Panc1 (cell line): ENCODE data around the gene OR4M1. TPM values are rescaled to one million over a fixed set of nuclear protein-coding genes. Genes with fewer than 3 reads are reported as not detected.
"Not testable (repeated sequence)": the region's sequence is repeated elsewhere in the genome, so short reads cannot be mapped to it uniquely, and the experiment has no call there.

ENCODE experiments used
- ATAC-seq: fragments of 200-7000 bp; cut with Tn5 transposase; 2 replicates; pipeline ENCODE4 v1.9.1; 2020; ENCODE audit warnings: mild to moderate bottlenecking, moderate library complexity
- BruUV-seq: library from RNA; stranded (reverse); fragments of 400-500 nt; replicated peaks from 2 replicates; lab custom pipeline; 2021; lab: Mats Ljungman, UMichigan
- CTCF ChIA-PET: fragments of 300-600 bp; sonication (Branson Sonifier 250); formaldehyde crosslinking; loops from one replicate; lab custom pipeline; 2022; ENCODE audit warnings: antibody characterized with exemption; lab: Charles Lee
- POLR2A ChIA-PET: fragments of 300-600 bp; sonication (Branson Sonifier 250); formaldehyde crosslinking; loops from one replicate; lab custom pipeline; 2022; ENCODE audit warnings: antibody characterized with exemption; lab: Charles Lee
- DNase-seq: peaks from one replicate; pipeline ENCODE4 v3.0.0-alpha.2; 2010; ENCODE audit warnings: low read depth, low spot score
- H3K27ac ChIP-seq: 2 replicates; pipeline ENCODE4 v1.5.1; 2011; ENCODE audit warnings: mild to moderate bottlenecking, low read length, inconsistent platforms
- H3K27me3 ChIP-seq: fragments of 200-500 bp; sonication (Bioruptor generic); 2 replicates; pipeline ENCODE4 v1.6.0; 2014; ENCODE audit warnings: low read length, inconsistent platforms; ENCODE audit not compliant: control insufficient read depth, insufficient read depth
- H3K36me3 ChIP-seq: fragments of 200-500 bp; sonication (Bioruptor generic); 2 replicates; pipeline ENCODE4 v1.5.1; 2014; ENCODE audit warnings: inconsistent platforms, mild to moderate bottlenecking, low read length, moderate library complexity; ENCODE audit not compliant: control insufficient read depth, insufficient read depth
- H3K4me1 ChIP-seq: 2 replicates; pipeline ENCODE4 v1.5.1; 2011; ENCODE audit warnings: inconsistent platforms, mild to moderate bottlenecking, low read length, moderate library complexity; ENCODE audit not compliant: control insufficient read depth, insufficient read depth
- H3K4me3 ChIP-seq, 2 experiments: 2 replicates each; pipeline ENCODE4 v1.5.1; 2011 to 2012; ENCODE audit warnings: low read depth in 2 of 2, low read length in 2 of 2, mild to moderate bottlenecking in 2 of 2, inconsistent platforms in 1 of 2, moderate library complexity in 1 of 2
- H3K9me3 ChIP-seq: fragments of 200-500 bp; sonication (Bioruptor generic); 2 replicates; pipeline ENCODE4 v1.5.1; 2014; ENCODE audit warnings: low read depth, mild to moderate bottlenecking, inconsistent platforms, low read length, moderate library complexity; ENCODE audit not compliant: control insufficient read depth, insufficient read depth
- POLR2AphosphoS5 ChIP-seq: IDR thresholded peaks from 2 replicates; pipeline ENCODE4 v1.6.1; 2012; ENCODE audit warnings: mild to moderate bottlenecking, low read depth, low read length, moderate library complexity
- SIN3A ChIP-seq: IDR thresholded peaks from 2 replicates; pipeline ENCODE4 v1.6.1; 2012; ENCODE audit warnings: low read depth, mild to moderate bottlenecking, low read length, moderate library complexity, borderline replicate concordance; ENCODE audit not compliant: insufficient read depth
- TCF7L2 ChIP-seq: IDR thresholded peaks from 2 replicates; pipeline ENCODE4 v1.6.1; 2011; ENCODE audit warnings: mild to moderate bottlenecking, low read depth, low read length, inconsistent platforms
- in situ Hi-C: cut with HindIII; loops from 2 replicates; pipeline ENCODE4 v1.10.0; 2016; ENCODE audit warnings: low sequenced_read_pairs, low pct_unique_long_range_greater_than_20kb
- intact Hi-C: fragments of 100-400 bp; cut with micrococcal nuclease; formaldehyde crosslinking; loops from one replicate; pipeline ENCODE4 v1.10.0; 2022; ENCODE audit not compliant: unreplicated experiment
- total RNA-seq: library from RNA; stranded (reverse); gene quantifications from one replicate; pipeline ENCODE4 v1.2.1, GENCODE V29; 2021; ENCODE audit not compliant: unreplicated experiment
- TF ChIP-seq, protein P1 (sequence below): fragments of 450-650 bp; IDR thresholded peaks from 2 replicates; pipeline ENCODE4 v1.5.1; 2017; ENCODE audit warnings: mild to moderate bottlenecking
- TF ChIP-seq, protein P2 (sequence below), 2 experiments: IDR thresholded peaks; 2 replicates each; pipeline ENCODE4 v1.6.1; 2011 to 2012; ENCODE audit warnings: low read depth in 2 of 2, control low read depth in 1 of 2, low read length in 1 of 2, mild to moderate bottlenecking in 1 of 2, moderate library complexity in 1 of 2; ENCODE audit not compliant: insufficient read depth in 1 of 2

OR4M1 gene
- total RNA-seq, 1 experiment from 2014 or later, result not detected

DNA sequence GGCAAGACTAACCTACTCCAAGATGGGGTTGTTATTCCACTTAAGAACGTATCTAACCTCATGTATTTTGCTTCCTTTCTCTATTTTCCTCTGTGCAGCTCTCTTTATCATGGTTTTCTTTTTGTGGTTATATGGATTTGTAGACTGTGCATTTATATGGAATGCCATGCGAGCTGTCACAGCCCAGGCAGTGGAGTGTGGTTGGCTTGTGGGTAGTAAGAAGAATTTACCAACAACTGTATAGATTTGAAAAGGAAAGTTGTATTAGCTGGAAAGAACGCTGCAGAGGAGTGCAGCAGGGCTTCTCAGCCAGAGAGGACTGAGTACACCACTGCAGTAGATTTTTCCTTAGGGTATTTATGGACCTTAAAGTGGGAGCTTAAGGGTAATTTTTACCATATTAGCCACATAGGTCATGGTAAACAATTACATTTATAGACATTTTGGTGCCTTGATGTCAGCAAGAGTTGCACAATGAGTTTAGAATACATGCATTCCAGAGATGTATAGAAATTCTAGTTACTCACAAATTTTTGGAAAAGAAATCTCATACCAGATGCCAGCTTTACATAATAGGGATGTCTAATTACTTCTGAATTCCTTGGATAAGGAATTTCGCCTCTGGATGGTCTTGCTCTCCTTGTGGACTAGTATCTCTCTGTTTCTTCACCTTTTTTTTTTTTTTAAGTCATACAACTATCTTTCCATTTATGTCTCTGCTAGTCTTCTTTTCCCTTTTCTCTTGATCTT lies 40.0 kb downstream of the OR4M1 start:
- intact Hi-C loops, H3K36me3 ChIP-seq, H3K4me3 ChIP-seq, BruUV-seq, CTCF ChIA-PET, H3K27me3 ChIP-seq, H3K4me1 ChIP-seq, H3K27ac ChIP-seq, POLR2A ChIA-PET, in situ Hi-C loops, H3K9me3 ChIP-seq, DNase-seq, ATAC-seq: not testable (repeated sequence)

DNA sequence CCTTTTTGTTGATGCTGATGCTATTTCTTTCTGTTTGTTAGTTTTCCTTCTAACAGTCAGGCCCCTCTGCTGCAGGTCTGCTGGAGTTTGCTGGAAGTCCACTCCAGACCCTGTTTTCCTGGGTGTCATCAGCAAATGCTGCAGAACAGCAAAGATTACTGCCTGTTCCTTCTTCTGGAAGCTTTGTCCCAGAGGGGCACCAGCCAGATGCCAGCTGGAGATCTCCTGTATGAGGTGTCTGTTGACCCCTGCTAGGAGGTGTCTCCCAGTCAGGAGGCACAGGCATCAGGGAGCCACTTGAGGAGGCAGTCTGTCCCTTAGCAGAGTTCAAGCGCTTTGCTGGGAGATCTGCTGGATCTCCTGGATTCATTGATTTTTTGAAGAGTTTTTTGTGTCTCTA lies 46.6 kb downstream of the OR4M1 start:
- POLR2A ChIA-PET, result not testable (repeated sequence)

DNA sequence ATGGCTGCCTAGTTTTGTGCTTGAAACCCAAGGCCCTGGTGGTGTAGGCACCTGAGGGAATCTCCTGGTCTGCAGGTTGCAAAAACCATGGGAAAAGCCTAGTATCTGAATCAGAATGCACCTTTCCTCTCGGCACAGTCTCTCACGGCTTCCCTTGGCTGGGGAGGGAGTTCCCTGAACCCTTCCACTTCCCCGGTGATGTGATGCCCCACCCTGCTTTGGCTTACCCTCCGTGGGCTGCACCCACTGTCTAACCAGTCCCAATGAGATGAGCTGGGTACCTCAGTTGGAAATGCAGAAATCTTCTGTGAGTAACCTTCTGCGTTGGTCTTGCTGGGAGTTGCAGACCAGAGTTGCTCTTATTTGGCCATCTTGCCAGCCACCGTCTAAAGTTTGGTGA lies 47.7 kb downstream of the OR4M1 start:
- intact Hi-C loops, H3K4me3 ChIP-seq, in situ Hi-C loops, BruUV-seq, CTCF ChIA-PET, ATAC-seq, H3K27ac ChIP-seq, DNase-seq, H3K9me3 ChIP-seq, H3K27me3 ChIP-seq, H3K36me3 ChIP-seq, POLR2A ChIA-PET, H3K4me1 ChIP-seq: not testable (repeated sequence)

More for the DNA sequence above, 46.6 kb downstream of the OR4M1 start:
- ATAC-seq, in situ Hi-C loops, H3K4me1 ChIP-seq, DNase-seq, H3K4me3 ChIP-seq, H3K36me3 ChIP-seq, H3K27ac ChIP-seq, H3K27me3 ChIP-seq, H3K9me3 ChIP-seq, BruUV-seq, CTCF ChIA-PET, intact Hi-C loops: not testable (repeated sequence)

DNA sequence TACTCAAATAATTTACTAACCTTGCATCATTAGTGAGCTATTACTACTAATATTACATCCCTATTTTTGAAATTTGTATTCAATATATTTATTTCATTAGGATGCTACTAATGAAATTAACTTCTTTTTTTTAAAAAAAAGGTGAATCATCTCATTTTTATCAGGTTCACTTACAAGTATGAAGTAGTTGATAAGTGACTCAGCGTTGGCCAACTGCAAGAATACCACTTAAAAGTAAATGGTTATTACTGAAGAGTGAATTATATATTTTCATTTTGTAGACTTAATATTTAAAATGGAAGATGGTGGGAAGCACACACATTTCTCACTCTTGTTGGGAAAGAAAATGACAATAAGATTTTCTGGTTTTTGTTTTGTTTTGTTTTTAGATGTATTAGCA lies 49.9 kb downstream of the OR4M1 start:
- H3K36me3 ChIP-seq, result no peaks in the 10 kb centered on the region
- DNase-seq, result no peak
- no peaks in the 10 kb centered on the region for H3K4me1 ChIP-seq
- intact Hi-C loops (no loop called here), in situ Hi-C loops (no loop called here)
- no peaks in the 10 kb centered on the region for H3K27me3 ChIP-seq
- H3K4me3 ChIP-seq, result no peak overlapping the region
- no peaks in the 10 kb centered on the region for H3K9me3 ChIP-seq
- TF ChIP-seq SIN3A, result no peak
- ChIA-PET CTCF (no interaction called here), POLR2A (no interaction called here)
- ATAC-seq, result no peak
- BruUV-seq, result no TSS peak
- no peak overlapping the region for H3K27ac ChIP-seq

DNA sequence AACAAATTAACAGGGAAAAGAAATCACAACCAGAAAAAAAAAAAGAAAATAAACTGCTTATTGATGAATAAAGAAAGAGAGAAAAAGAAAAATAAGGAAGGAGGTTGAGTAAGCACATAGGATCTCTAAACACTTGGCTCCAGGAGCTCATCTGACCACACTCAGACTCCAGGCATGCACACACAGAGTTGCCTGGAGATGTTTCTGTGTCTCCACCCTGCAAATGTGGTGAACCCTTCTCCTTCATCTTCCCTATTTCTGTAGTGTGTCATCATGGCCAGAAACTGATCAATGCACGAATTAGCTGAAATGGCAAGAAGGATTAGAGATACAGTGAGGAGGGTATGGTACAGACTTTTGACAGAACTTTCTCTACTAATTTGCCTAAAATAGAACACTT lies 50.5 kb downstream of the OR4M1 start:
- intact Hi-C loops, result no loop called here
- TF ChIP-seq TCF7L2, result no peak
- TF ChIP-seq, protein P1, sequence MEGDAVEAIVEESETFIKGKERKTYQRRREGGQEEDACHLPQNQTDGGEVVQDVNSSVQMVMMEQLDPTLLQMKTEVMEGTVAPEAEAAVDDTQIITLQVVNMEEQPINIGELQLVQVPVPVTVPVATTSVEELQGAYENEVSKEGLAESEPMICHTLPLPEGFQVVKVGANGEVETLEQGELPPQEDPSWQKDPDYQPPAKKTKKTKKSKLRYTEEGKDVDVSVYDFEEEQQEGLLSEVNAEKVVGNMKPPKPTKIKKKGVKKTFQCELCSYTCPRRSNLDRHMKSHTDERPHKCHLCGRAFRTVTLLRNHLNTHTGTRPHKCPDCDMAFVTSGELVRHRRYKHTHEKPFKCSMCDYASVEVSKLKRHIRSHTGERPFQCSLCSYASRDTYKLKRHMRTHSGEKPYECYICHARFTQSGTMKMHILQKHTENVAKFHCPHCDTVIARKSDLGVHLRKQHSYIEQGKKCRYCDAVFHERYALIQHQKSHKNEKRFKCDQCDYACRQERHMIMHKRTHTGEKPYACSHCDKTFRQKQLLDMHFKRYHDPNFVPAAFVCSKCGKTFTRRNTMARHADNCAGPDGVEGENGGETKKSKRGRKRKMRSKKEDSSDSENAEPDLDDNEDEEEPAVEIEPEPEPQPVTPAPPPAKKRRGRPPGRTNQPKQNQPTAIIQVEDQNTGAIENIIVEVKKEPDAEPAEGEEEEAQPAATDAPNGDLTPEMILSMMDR, result no peak
- no peak for TF ChIP-seq POLR2AphosphoS5
- TF ChIP-seq, protein P2, sequence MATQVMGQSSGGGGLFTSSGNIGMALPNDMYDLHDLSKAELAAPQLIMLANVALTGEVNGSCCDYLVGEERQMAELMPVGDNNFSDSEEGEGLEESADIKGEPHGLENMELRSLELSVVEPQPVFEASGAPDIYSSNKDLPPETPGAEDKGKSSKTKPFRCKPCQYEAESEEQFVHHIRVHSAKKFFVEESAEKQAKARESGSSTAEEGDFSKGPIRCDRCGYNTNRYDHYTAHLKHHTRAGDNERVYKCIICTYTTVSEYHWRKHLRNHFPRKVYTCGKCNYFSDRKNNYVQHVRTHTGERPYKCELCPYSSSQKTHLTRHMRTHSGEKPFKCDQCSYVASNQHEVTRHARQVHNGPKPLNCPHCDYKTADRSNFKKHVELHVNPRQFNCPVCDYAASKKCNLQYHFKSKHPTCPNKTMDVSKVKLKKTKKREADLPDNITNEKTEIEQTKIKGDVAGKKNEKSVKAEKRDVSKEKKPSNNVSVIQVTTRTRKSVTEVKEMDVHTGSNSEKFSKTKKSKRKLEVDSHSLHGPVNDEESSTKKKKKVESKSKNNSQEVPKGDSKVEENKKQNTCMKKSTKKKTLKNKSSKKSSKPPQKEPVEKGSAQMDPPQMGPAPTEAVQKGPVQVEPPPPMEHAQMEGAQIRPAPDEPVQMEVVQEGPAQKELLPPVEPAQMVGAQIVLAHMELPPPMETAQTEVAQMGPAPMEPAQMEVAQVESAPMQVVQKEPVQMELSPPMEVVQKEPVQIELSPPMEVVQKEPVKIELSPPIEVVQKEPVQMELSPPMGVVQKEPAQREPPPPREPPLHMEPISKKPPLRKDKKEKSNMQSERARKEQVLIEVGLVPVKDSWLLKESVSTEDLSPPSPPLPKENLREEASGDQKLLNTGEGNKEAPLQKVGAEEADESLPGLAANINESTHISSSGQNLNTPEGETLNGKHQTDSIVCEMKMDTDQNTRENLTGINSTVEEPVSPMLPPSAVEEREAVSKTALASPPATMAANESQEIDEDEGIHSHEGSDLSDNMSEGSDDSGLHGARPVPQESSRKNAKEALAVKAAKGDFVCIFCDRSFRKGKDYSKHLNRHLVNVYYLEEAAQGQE (IDR thresholded peaks at IDR 0.05; ENCODE audit: insufficient read depth in 1 of 2, low read depth in 2 of 2, low read length in 1 of 2), result no peak
- TF ChIP-seq SIN3A, result no peak
- Histone ChIP-seq H3K36me3 (no peaks in the 10 kb centered on the region), H3K27me3 (no peaks in the 10 kb centered on the region), H3K27ac (no peak overlapping the region), H3K4me3 (no peak overlapping the region), H3K9me3 (no peaks in the 10 kb centered on the region), H3K4me1 (no peaks in the 10 kb centered on the region)
- no TSS peak for BruUV-seq
- POLR2A ChIA-PET, result interaction anchor here (0.5 kb wide), 1 partner anchor 9 kb away, joined by 8 read pairs; no protein-coding TSS in a partner anchor
- in situ Hi-C loops, result no loop called here
- CTCF ChIA-PET, result no interaction called here
- no peak for DNase-seq
- no peak for ATAC-seq
